Measurements from ENCODE around the gene DDX5.
A peak's percentile ranks its signal among the peaks of the same experiment; 100 is the strongest.

Gene DDX5

GRCh38 chr17:64506201-64506575 lies at the start of gene DDX5:
Gene DDX5, minus strand, starts transcription at chr17:64506289. Its CDS starts 170 bp downstream, at chr17:64506119.
- DNase-seq (ENCODE audit: low spot score): peak; percentile 98

DNA sequence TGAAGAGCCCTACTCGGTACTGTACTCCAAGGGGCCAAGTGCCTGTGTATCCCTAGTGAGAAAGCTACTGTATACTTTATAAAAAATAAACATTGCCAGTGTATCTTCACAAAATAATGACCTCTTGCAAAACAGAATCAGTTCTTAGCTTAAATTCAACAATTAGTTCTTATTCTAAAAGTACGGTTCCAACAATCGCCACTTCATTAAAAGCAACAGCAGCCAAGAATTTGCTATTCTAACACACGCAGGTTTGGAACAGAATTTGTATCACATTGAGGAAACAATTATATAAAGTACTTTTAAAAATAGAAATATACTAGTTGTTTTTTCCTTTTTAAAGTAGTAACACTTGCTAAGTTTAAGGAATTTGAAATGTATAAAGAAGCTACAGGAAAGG lies 49.2 kb upstream of the DDX5 start:
- DNase-seq (ENCODE audit: low spot score): no peak

DNA sequence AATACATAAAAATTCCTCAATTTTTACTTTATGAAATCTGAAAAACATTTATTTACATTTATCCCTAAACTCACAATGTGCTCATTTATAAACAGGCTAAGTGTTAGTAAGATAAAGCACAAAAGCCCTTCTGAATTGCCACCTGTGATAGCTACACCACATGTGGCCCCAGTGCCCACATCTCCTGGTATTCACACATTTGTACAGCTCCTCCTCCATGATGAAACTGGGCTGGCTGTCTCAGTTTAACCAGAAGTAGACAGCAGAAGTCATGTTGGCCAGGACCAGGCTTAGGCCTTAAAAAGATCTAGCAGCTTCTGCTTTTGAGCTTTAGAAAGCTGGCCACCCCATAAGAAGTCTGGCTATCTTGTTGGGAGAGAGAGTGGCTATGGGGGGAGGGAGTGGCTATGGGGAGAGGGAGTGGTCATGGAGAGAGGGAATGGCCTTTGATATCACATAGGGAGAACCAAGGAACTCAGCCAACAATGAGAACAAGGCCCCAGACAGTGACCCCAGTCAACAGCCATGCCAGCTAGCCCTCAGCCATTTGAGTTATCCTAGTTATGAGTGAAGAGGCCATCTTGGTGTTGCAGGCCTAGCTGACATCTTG lies 48.0 kb upstream of the DDX5 start:
- DNase-seq (ENCODE audit: low spot score): no peak

DNA sequence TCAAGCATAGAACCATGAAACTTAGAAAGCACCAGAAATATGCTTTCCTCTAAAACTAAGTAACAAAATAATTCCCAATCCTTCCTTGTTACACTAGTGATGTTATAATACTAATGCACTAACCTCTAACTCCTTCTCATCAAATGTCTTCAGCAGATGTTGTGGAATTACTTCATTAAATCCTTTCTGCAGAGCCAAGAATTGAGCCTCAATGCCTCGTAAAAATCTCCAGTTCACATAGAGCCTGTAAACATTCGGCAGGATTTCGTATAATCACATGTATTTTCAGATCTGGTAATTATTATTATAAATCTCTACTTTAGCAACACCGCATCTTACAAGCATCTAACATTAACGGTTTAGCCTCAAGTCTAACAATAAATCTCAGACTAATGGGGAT lies 45.4 kb upstream of the DDX5 start:
- no peak for DNase-seq (ENCODE audit: low spot score)

GRCh38 chr17:64547319-64547718 lies 41.2 kb upstream of the DDX5 start:
- no peak for DNase-seq (ENCODE audit: low spot score)

DNA sequence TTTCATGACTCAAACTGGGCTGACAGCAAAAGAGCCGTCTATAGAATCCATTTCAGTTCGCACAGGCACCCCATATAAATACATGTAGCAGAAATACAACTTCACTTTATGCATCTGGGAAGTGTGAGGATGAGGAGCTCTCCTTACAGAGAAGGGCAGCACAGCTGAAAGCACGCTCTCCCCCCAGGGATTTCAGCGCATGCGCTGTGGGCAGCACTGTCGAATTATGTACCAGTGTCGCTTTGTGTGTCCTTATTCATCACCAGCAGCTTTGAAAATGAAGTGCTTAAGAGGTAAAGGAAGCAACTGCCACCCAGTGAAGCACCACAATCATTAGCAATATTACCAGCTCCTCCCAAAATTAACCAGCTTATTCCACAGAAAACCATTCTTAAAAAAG lies 40.6 kb upstream of the DDX5 start:
- DNase-seq (ENCODE audit: low spot score): no peak

DNA sequence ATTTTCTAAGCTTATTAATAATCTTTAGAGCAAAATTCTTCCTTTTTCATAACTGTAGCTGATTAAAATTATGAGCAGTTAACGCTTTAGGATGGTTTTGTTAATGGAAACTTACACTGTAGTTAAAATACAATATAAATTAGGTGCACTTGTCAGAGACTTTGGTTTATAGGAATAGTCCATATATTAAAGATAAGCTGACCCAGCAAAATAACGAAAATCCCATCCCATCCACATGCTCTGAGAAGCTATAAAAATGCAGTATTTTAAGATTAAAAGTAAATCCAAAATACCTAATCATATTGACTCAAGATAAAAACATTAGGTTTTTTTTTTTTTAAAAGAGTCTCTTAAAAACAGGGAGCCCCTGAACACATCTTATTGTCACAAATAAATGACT lies 38.7 kb upstream of the DDX5 start:
- DNase-seq (ENCODE audit: low spot score): no peak

- no peak for DNase-seq (ENCODE audit: low spot score)
Measured at GRCh38 chr17:64540118-64540776, 34.2 kb upstream of the DDX5 start.

- no peak for DNase-seq (ENCODE audit: low spot score)
Measured at GRCh38 chr17:64538508-64539130, 32.5 kb upstream of the DDX5 start.

DNA sequence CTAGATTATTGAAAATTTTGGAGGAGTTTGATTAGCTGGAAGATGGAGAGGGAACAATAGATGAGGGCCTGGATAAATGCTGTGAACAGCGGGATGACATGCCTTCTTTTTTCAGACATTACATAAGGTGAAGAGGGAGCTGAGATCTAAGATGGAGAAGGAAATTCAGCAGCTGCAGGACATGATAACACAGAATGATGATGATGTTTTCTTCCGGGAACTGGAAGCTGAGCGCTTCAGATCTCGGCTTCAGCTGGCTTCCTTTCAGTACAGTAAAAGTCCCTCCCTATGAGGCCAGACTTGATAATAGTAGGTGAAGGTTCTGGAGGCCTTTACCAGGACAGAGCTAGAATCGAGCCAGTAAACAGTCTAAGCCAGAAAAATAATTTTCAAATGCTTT lies 31.4 kb upstream of the DDX5 start:
- DNase-seq (ENCODE audit: low spot score): peak; percentile 64

DNA sequence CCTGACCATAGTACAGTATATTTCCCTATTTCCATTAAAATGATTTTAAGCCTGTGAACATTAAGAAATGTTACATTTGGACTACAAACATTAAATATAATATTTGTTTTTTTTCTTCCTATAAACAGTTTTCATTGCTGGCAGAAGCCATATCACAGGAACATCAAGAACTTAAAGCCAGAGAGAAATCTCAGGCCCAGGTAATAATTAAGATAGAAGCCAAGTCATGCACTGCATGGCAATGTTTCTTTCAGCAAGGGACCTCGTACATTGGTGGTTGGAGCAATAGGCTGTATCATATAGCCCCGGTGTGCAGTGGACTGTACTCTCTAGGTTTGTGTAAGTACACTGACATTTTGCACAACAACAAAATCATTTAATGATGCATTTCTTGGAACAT lies 30.8 kb upstream of the DDX5 start:
- DNase-seq (ENCODE audit: low spot score): no peak

DNA sequence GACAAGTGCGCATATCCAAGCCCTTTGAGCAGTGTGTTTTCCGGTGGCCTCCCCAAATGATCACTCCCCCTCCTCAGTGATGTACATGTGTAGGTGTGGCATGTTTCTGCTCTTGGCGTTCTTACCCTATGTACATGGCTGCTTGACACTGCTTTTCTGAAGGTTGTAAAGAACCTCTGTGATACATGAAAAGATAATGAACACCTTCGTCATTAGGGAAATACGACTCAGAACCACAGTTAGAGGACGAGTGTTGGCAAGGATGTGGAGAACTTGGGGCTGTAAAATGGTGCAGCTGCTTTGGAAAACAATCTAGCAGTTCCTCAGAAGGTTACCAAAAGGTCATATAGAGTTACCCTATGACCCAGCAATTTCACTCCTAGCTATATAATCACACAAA lies 29.3 kb upstream of the DDX5 start:
- DNase-seq (ENCODE audit: low spot score): no peak

GRCh38 chr17:64534187-64534586 lies 28.1 kb upstream of the DDX5 start:
- peak; percentile 33 for DNase-seq (ENCODE audit: low spot score)

GRCh38 chr17:64533784-64534183 lies 27.7 kb upstream of the DDX5 start:
- peak; percentile 47 for DNase-seq (ENCODE audit: low spot score)

GRCh38 chr17:64532409-64532808 lies 26.3 kb upstream of the DDX5 start:
- DNase-seq (ENCODE audit: low spot score): no peak

GRCh38 chr17:64531955-64532371 lies 25.9 kb upstream of the DDX5 start:
- DNase-seq (ENCODE audit: low spot score): no peak

DNA sequence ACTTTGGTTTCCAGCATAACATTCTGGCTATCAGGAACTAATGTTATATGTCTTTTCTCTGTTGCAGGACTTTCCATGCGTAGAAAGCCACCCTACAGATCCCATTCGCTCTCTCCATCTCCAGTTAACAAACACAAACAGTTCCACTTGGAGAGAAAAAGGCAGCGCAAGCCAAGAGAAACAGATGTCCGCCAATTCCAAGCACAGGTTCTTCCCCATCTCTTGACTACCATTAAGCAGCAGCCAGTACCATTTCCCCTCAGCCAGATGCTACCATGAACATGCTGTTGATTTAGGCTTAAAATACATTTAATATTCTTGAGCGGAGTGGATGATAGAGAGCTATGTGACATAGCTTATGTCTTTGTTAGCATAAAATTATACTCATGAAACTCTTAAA lies 23.1 kb upstream of the DDX5 start:
- DNase-seq (ENCODE audit: low spot score): no peak

- DNase-seq (ENCODE audit: low spot score): no peak
Measured at GRCh38 chr17:64527914-64528313, 21.8 kb upstream of the DDX5 start.

GRCh38 chr17:64520359-64520758 lies 14.3 kb upstream of the DDX5 start:
- DNase-seq (ENCODE audit: low spot score): no peak

DNA sequence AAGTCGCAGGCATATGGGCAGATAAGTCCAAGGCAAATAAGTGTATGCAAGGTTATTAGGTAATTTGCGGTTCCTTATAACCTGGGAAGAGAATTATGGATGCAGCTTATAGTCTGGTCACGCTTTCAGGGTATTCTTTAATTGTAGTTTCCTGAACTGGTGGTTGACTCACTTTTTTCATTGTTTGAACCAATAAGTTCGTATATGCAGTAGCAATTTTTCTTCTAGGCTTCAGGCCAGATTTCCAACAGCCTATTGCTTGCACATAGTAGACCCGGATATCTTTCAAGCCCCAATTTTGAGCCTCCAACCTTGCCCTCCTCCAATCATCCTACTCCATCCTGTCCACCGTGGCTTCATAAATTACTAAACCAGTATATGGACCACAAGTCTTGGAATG lies 13.5 kb upstream of the DDX5 start:
- no peak for DNase-seq (ENCODE audit: low spot score)

GRCh38 chr17:64515829-64516228 lies 9.7 kb upstream of the DDX5 start:
- DNase-seq (ENCODE audit: low spot score): no peak

- DNase-seq (ENCODE audit: low spot score): no peak
Measured at GRCh38 chr17:64515419-64515818, 9.3 kb upstream of the DDX5 start.

GRCh38 chr17:64509179-64509578 lies 3.1 kb upstream of the DDX5 start:
- DNase-seq (ENCODE audit: low spot score): no peak

DNA sequence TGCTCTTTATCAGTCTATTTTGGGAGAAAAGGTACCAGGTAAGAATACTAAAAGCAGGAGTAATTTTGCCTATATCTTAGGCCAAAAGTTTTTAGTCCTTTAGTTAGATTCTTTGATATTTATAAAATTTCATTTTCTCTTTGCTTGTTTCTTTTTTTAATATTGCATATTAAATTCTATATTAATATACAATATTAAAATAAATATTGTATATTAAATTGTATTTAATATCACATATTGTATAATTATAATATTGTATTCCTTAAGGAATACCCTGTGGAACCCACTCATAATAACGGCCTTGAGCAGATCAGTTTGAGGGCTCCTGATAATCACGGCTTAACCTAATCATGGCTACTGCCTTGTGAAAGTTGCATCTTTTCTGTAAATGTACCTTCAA lies 2.6 kb upstream of the DDX5 start:
- no peak for DNase-seq (ENCODE audit: low spot score)

Data from hematopoietic multipotent progenitor cell treated with erythropoietin and hydrocortisone succinate and interleukin-3 and kit ligand, for 15 days (in vitro differentiated cells).